Measurements from ENCODE around the gene RANBP10. TPM values are rescaled to one million over a fixed set of nuclear protein-coding genes. Genes with fewer than 3 reads are reported as not detected.

The RANBP10 gene
- total and polyA plus RNA-seq, 2 of the 13 experiments (the other 11 are each of a cell fraction or from before 2014, with no cell fraction given): 9.2 to 22.7 TPM

DNA sequence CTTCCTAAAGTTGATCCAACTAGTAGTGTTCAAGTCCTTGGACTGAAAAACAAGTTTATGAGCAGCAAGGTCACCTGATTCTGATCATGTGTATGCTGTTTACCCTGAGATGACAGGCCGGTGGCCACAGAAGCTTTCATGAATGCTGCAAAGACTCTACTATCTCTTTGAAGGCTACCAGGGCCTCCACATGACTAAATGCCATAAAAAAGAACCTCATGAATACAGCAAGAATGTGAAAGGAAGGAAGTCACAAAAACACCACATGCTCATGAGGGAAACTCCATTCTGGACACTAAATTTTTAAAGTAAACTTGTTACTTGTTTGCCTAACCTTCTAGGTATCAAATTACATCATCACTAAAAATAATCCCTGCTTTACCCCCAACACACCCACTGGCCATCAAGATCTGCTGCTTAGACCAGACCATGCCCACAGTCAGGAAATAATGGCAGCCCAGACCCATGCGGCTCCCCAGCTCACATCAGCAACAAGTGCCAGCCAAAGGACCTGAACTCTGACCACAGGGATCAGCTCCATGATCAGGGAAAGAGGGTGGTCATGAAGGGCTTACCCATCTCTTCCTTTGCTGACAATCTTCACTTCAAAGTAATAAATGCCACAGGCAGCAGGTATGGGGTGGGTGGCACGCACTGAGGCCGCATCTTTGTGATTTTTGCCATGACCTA lies 1.4 kb downstream of the RANBP10 start (continued):
- TF ChIP-seq, protein P1, sequence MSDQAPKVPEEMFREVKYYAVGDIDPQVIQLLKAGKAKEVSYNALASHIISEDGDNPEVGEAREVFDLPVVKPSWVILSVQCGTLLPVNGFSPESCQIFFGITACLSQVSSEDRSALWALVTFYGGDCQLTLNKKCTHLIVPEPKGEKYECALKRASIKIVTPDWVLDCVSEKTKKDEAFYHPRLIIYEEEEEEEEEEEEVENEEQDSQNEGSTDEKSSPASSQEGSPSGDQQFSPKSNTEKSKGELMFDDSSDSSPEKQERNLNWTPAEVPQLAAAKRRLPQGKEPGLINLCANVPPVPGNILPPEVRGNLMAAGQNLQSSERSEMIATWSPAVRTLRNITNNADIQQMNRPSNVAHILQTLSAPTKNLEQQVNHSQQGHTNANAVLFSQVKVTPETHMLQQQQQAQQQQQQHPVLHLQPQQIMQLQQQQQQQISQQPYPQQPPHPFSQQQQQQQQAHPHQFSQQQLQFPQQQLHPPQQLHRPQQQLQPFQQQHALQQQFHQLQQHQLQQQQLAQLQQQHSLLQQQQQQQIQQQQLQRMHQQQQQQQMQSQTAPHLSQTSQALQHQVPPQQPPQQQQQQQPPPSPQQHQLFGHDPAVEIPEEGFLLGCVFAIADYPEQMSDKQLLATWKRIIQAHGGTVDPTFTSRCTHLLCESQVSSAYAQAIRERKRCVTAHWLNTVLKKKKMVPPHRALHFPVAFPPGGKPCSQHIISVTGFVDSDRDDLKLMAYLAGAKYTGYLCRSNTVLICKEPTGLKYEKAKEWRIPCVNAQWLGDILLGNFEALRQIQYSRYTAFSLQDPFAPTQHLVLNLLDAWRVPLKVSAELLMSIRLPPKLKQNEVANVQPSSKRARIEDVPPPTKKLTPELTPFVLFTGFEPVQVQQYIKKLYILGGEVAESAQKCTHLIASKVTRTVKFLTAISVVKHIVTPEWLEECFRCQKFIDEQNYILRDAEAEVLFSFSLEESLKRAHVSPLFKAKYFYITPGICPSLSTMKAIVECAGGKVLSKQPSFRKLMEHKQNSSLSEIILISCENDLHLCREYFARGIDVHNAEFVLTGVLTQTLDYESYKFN (CRISPR knock-in tag; conservative IDR thresholded peaks at IDR 0.05): peak; percentile 48; the same call in 1 of the 2 replicates
- TF ChIP-seq CBFB (CRISPR knock-in tag; IDR thresholded peaks at IDR 0.05) (no peak), MIER2 (CRISPR knock-in tag; IDR thresholded peaks at IDR 0.05) (no peak), POGK (CRISPR knock-in tag; conservative IDR thresholded peaks at IDR 0.05) (no peak), MED8 (CRISPR knock-in tag; IDR thresholded peaks at IDR 0.05; ENCODE audit: insufficient replicate concordance) (no peak), U2AF2 (IDR thresholded peaks at IDR 0.05; ENCODE audit: low read depth, low read length) (no peak), POLR2AphosphoS5 (IDR thresholded peaks at IDR 0.05; ENCODE audit: low read depth, low read length) (no peak), ZFP36L2 (CRISPR knock-in tag; IDR thresholded peaks at IDR 0.05) (no peak), FOXK1 (CRISPR knock-in tag; IDR thresholded peaks at IDR 0.05; ENCODE audit: borderline replicate concordance, low read depth) (peak; percentile 66; the same call in 1 of the 2 replicates), ZBTB43 (CRISPR knock-in tag; conservative IDR thresholded peaks at IDR 0.05) (no peak), NAIF1 (CRISPR knock-in tag; IDR thresholded peaks at IDR 0.05; ENCODE audit: borderline replicate concordance) (0 out of 2 replicates have a peak, but pooled peaks have one; percentile 6), RNF219 (CRISPR knock-in tag; IDR thresholded peaks at IDR 0.05) (no peak), TMF1 (CRISPR knock-in tag; IDR thresholded peaks at IDR 0.05; ENCODE audit: low read depth) (no peak), GTF3A (CRISPR knock-in tag; conservative IDR thresholded peaks at IDR 0.05) (no peak), ZNF530 (CRISPR knock-in tag; IDR thresholded peaks at IDR 0.05; ENCODE audit: low read depth) (no peak)
- TF ChIP-seq, protein P2, sequence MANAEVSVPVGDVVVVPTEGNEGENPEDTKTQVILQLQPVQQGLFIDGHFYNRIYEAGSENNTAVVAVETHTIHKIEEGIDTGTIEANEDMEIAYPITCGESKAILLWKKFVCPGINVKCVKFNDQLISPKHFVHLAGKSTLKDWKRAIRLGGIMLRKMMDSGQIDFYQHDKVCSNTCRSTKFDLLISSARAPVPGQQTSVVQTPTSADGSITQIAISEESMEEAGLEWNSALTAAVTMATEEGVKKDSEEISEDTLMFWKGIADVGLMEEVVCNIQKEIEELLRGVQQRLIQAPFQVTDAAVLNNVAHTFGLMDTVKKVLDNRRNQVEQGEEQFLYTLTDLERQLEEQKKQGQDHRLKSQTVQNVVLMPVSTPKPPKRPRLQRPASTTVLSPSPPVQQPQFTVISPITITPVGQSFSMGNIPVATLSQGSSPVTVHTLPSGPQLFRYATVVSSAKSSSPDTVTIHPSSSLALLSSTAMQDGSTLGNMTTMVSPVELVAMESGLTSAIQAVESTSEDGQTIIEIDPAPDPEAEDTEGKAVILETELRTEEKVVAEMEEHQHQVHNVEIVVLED (CRISPR knock-in tag; IDR thresholded peaks at IDR 0.05; ENCODE audit: borderline replicate concordance): no peak
- TF ChIP-seq, protein P3, sequence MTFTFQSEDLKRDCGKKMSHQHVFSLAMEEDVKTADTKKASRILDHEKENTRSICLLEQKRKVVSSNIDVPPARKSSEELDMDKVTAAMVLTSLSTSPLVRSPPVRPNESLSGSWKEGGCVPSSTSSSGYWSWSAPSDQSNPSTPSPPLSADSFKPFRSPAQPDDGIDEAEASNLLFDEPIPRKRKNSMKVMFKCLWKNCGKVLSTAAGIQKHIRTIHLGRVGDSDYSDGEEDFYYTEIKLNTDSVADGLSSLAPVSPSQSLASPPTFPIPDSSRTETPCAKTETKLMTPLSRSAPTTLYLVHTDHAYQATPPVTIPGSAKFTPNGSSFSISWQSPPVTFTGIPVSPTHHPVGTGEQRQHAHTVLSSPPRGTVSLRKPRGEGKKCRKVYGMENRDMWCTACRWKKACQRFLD (CRISPR knock-in tag; IDR thresholded peaks at IDR 0.05; ENCODE audit: borderline replicate concordance): no peak

All from HepG2 (cell line).